ENCODE data around the gene PEX26. TPM values are rescaled to one million over a fixed set of nuclear protein-coding genes. Genes with fewer than 3 reads are reported as not detected.

Gene PEX26
- total and polyA plus RNA-seq, 9 of the 15 experiments (the other 6 are each of a cell fraction or from before 2014, with no cell fraction given) = 0.35 to 39.6 (median 17.4) TPM

DNA sequence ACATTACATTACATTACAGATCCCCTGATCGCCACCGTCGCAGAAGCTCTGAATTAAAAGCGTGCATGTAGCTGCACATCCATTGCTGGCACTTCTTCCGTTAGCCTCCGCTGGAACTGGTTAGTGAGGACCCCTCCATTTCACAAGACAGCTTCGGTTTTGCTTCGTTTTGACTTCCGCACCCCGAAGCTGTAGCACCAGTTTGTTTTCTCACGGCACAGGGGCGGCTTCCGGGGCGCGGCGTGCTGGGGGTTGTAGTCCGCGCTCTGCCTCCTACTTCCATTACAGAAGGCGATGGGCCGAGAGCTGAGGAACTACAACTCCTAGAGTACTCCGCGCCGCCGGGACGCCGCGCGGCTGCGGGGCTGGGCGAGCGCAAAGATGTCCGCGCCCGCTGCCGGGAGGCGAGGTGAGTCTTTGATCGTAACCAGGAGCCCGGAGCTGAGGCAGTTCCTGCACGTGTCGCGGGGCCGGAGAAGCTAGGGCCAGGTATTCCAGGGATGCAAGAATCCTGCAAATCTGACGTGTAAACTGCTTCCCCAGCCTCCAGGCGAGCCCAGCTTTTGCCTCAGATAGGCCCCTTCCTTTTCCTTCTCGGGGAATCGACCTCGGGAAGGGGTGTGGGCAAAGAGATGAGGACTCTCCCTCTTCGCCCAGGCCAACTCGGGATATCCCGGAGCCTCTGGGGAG, at the start of gene PEX26 (continued):
- 0 out of 2 replicates have a peak, but pooled peaks have one; percentile 51 for TF ChIP-seq GTF2F1 (IDR thresholded peaks at IDR 0.05; ENCODE audit: low read depth, low read length)
- peak; percentile 97 for TF ChIP-seq CXXC5 (CRISPR knock-in tag; IDR thresholded peaks at IDR 0.05)
- TF ChIP-seq SNIP1 (IDR thresholded peaks at IDR 0.05; ENCODE audit: low read depth) = no peak
- peak; percentile 97 for TF ChIP-seq ZNF143 (CRISPR knock-in tag; IDR thresholded peaks at IDR 0.05)
- peak; percentile 77 for TF ChIP-seq CEBPB (tag; IDR thresholded peaks at IDR 0.05)
- TF ChIP-seq SP1 (CRISPR knock-in tag; IDR thresholded peaks at IDR 0.05) = peak; percentile 68
- TF ChIP-seq ZNF644 (tag; IDR thresholded peaks at IDR 0.05; ENCODE audit: low read depth) = peak; percentile 94
- TF ChIP-seq, protein P1, sequence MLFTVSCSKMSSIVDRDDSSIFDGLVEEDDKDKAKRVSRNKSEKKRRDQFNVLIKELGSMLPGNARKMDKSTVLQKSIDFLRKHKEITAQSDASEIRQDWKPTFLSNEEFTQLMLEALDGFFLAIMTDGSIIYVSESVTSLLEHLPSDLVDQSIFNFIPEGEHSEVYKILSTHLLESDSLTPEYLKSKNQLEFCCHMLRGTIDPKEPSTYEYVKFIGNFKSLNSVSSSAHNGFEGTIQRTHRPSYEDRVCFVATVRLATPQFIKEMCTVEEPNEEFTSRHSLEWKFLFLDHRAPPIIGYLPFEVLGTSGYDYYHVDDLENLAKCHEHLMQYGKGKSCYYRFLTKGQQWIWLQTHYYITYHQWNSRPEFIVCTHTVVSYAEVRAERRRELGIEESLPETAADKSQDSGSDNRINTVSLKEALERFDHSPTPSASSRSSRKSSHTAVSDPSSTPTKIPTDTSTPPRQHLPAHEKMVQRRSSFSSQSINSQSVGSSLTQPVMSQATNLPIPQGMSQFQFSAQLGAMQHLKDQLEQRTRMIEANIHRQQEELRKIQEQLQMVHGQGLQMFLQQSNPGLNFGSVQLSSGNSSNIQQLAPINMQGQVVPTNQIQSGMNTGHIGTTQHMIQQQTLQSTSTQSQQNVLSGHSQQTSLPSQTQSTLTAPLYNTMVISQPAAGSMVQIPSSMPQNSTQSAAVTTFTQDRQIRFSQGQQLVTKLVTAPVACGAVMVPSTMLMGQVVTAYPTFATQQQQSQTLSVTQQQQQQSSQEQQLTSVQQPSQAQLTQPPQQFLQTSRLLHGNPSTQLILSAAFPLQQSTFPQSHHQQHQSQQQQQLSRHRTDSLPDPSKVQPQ (CRISPR knock-in tag; IDR thresholded peaks at IDR 0.05; ENCODE audit: borderline replicate concordance) = no peak
- TF ChIP-seq PHF21A (IDR thresholded peaks at IDR 0.05; ENCODE audit: borderline replicate concordance, low read depth) = 0 out of 2 replicates have a peak, but pooled peaks have one; percentile 34
- TF ChIP-seq, protein P2, sequence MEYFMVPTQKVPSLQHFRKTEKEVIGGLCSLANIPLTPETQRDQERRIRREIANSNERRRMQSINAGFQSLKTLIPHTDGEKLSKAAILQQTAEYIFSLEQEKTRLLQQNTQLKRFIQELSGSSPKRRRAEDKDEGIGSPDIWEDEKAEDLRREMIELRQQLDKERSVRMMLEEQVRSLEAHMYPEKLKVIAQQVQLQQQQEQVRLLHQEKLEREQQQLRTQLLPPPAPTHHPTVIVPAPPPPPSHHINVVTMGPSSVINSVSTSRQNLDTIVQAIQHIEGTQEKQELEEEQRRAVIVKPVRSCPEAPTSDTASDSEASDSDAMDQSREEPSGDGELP (CRISPR knock-in tag; IDR thresholded peaks at IDR 0.05; ENCODE audit: borderline replicate concordance) = peak; percentile 81; the same call in 1 of the 2 replicates
- TF ChIP-seq TAF7 (tag; IDR thresholded peaks at IDR 0.05) = peak; percentile 59
- TF ChIP-seq ATF1 (CRISPR knock-in tag; IDR thresholded peaks at IDR 0.05) = no peak
- peak; percentile 87 for TF ChIP-seq ATF1 (tag; IDR thresholded peaks at IDR 0.05)
- peak; percentile 90 to 92 for TF ChIP-seq FOXK2 (conservative IDR thresholded peaks at IDR 0.05 in 1 of 2, IDR thresholded peaks at IDR 0.05 in 1 of 2; ENCODE audit: low read depth in 2 of 2)
- peak; percentile 42; the same call in 1 of the 2 replicates for TF ChIP-seq NR2C1 (IDR thresholded peaks at IDR 0.05)
- peak; percentile 87 for TF ChIP-seq NR2C1 (tag; IDR thresholded peaks at IDR 0.05)
- no peak for TF ChIP-seq NFYB (IDR thresholded peaks at IDR 0.05; ENCODE audit: extremely low read depth, insufficient read length)
- TF ChIP-seq, protein P3, sequence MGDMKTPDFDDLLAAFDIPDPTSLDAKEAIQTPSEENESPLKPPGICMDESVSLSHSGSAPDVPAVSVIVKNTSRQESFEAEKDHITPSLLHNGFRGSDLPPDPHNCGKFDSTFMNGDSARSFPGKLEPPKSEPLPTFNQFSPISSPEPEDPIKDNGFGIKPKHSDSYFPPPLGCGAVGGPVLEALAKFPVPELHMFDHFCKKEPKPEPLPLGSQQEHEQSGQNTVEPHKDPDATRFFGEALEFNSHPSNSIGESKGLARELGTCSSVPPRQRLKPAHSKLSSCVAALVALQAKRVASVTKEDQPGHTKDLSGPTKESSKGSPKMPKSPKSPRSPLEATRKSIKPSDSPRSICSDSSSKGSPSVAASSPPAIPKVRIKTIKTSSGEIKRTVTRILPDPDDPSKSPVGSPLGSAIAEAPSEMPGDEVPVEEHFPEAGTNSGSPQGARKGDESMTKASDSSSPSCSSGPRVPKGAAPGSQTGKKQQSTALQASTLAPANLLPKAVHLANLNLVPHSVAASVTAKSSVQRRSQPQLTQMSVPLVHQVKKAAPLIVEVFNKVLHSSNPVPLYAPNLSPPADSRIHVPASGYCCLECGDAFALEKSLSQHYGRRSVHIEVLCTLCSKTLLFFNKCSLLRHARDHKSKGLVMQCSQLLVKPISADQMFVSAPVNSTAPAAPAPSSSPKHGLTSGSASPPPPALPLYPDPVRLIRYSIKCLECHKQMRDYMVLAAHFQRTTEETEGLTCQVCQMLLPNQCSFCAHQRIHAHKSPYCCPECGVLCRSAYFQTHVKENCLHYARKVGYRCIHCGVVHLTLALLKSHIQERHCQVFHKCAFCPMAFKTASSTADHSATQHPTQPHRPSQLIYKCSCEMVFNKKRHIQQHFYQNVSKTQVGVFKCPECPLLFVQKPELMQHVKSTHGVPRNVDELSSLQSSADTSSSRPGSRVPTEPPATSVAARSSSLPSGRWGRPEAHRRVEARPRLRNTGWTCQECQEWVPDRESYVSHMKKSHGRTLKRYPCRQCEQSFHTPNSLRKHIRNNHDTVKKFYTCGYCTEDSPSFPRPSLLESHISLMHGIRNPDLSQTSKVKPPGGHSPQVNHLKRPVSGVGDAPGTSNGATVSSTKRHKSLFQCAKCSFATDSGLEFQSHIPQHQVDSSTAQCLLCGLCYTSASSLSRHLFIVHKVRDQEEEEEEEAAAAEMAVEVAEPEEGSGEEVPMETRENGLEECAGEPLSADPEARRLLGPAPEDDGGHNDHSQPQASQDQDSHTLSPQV (IDR thresholded peaks at IDR 0.05) = peak; percentile 43; the same call in 1 of the 2 replicates
- TF ChIP-seq, protein P4, sequence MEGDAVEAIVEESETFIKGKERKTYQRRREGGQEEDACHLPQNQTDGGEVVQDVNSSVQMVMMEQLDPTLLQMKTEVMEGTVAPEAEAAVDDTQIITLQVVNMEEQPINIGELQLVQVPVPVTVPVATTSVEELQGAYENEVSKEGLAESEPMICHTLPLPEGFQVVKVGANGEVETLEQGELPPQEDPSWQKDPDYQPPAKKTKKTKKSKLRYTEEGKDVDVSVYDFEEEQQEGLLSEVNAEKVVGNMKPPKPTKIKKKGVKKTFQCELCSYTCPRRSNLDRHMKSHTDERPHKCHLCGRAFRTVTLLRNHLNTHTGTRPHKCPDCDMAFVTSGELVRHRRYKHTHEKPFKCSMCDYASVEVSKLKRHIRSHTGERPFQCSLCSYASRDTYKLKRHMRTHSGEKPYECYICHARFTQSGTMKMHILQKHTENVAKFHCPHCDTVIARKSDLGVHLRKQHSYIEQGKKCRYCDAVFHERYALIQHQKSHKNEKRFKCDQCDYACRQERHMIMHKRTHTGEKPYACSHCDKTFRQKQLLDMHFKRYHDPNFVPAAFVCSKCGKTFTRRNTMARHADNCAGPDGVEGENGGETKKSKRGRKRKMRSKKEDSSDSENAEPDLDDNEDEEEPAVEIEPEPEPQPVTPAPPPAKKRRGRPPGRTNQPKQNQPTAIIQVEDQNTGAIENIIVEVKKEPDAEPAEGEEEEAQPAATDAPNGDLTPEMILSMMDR (IDR thresholded peaks at IDR 0.05 in 2 of 3, conservative IDR thresholded peaks at IDR 0.05 in 1 of 3; ENCODE audit: insufficient read depth in 2 of 3, low read depth in 1 of 3, low read length in 3 of 3) = peak in 1 of 3 experiments; percentile 15; a peak in 2 of 6 replicates
